SK-N-SH (cell line): ENCODE data around the gene PDE6A. TPM values are rescaled to one million over a fixed set of nuclear protein-coding genes. Genes with fewer than 3 reads are reported as not detected.

Experiments
- CTCF ChIA-PET: fragments of 300-600, 350-600 bp; formaldehyde crosslinking; extraction: SDS; loops from one replicate; lab custom pipeline; 2021; lab: Yijun Ruan, JAX
- POLR2A ChIA-PET: fragments of 350-600 bp; sonication (Branson Sonifier 250); formaldehyde crosslinking; extraction: SDS; loops from one replicate; lab custom pipeline; 2020; ENCODE audit warnings: antibody characterized with exemption, inconsistent platforms; lab: Yijun Ruan, JAX
- DNase-seq: peaks from one replicate; pipeline ENCODE4 v3.0.0; 2012
- H2AFZ ChIP-seq: fragments of 200-600 bp; sonication (generic); 2 replicates; pipeline ENCODE4 v1.8.1; 2016; ENCODE audit warnings: antibody characterized with exemption, mild to moderate bottlenecking, low read depth
- H3F3A ChIP-seq: fragments of 200-600 bp; sonication (generic); replicated peaks from 2 replicates; pipeline ENCODE3; 2016; ENCODE audit warnings: antibody characterized with exemption, mild to moderate bottlenecking; ENCODE audit not compliant: insufficient read depth
- H3K27ac ChIP-seq, 2 experiments: fragments of 200-500 bp in 1 of 2; fragments of 200-600 bp in 1 of 2; sonication (Bioruptor generic) in 1 of 2; sonication (generic), shearing (Covaris generic) in 1 of 2; 2 replicates each; pipeline versions ENCODE4 v1.5.1 to v1.6.1; 2014 to 2016; ENCODE audit warnings: low read depth in 2 of 2, inconsistent platforms in 1 of 2, low read length in 1 of 2, mild to moderate bottlenecking in 1 of 2, mixed read lengths in 1 of 2
- H3K27me3 ChIP-seq: fragments of 200-600 bp; sonication (generic), shearing (Covaris generic); 2 replicates; pipeline ENCODE4 v1.6.1; 2016; ENCODE audit warnings: mixed run types; ENCODE audit not compliant: insufficient read depth
- H3K36me3 ChIP-seq, 2 experiments: fragments of 200-500 bp in 1 of 2; fragments of 200-600 bp in 1 of 2; sonication (Bioruptor generic) in 1 of 2; sonication (generic) in 1 of 2; replicated peaks in 1 of 2; 2 replicates each; pipeline versions ENCODE3 to v1.5.1; 2014 to 2016; ENCODE audit warnings: low read length in 1 of 2, mild to moderate bottlenecking in 1 of 2; ENCODE audit not compliant: insufficient read depth in 2 of 2, control insufficient read depth in 1 of 2
- H3K4me1 ChIP-seq, 2 experiments: fragments of 200-500 bp in 1 of 2; fragments of 200-600 bp in 1 of 2; sonication (Bioruptor generic) in 1 of 2; sonication (generic), shearing (Covaris generic) in 1 of 2; 2 replicates each; pipeline versions ENCODE4 v1.5.1 to v1.6.1; 2014 to 2016; ENCODE audit warnings: low read depth in 1 of 2, low read length in 1 of 2, mixed run types in 1 of 2; ENCODE audit not compliant: insufficient read depth in 2 of 2, control insufficient read depth in 1 of 2
- H3K4me2 ChIP-seq: fragments of 200-600 bp; sonication (generic), shearing (Covaris generic); 2 replicates; pipeline ENCODE4 v1.6.1; 2017; ENCODE audit warnings: mixed run types
- H3K4me3 ChIP-seq, 2 experiments: fragments of 200-500 bp in 1 of 2; fragments of 200-600 bp in 1 of 2; sonication (Bioruptor generic) in 1 of 2; sonication (generic), shearing (Covaris generic) in 1 of 2; 2 replicates each; pipeline versions ENCODE4 v1.5.1 to v1.8.1; 2014 to 2016; ENCODE audit warnings: low read depth in 2 of 2, inconsistent platforms in 1 of 2, low read length in 1 of 2, mild to moderate bottlenecking in 1 of 2, mixed read lengths in 1 of 2, moderate library complexity in 1 of 2
- H3K79me2 ChIP-seq: fragments of 200-600 bp; sonication (generic); 2 replicates; pipeline ENCODE4 v1.8.1; 2017; ENCODE audit warnings: mild to moderate bottlenecking; ENCODE audit not compliant: insufficient read depth
- H3K9ac ChIP-seq: fragments of 200-600 bp; sonication (generic); 2 replicates; pipeline ENCODE4 v1.6.1; 2017; ENCODE audit warnings: mixed run types
- H3K9me2 ChIP-seq: fragments of 200-600 bp; sonication (generic); 2 replicates; pipeline ENCODE4 v1.6.1; 2017; ENCODE audit warnings: mixed run types
- H3K9me3 ChIP-seq: fragments of 200-600 bp; sonication (generic); 2 replicates; pipeline ENCODE4 v1.6.1; 2017; ENCODE audit warnings: mixed run types, mild to moderate bottlenecking, moderate library complexity
- H4K20me1 ChIP-seq: fragments of 200-600 bp; sonication (generic); 2 replicates; pipeline ENCODE4 v1.6.1; 2017; ENCODE audit warnings: mild to moderate bottlenecking, mixed run types; ENCODE audit not compliant: insufficient read depth
- CHD2 ChIP-seq: fragments of 150-350 bp; IDR thresholded peaks from 2 replicates; pipeline ENCODE4 v1.6.1; 2018; ENCODE audit warnings: low read length; ENCODE audit not compliant: partially characterized antibody
- CTCF ChIP-seq: fragments of 200-600 bp; sonication (generic); IDR thresholded peaks from 2 replicates; pipeline ENCODE4 v1.6.1; 2017; ENCODE audit warnings: antibody characterized with exemption, mild to moderate bottlenecking, moderate library complexity
- ELF1 ChIP-seq: IDR thresholded peaks from 2 replicates; pipeline ENCODE4 v1.4.0; 2012
- EP300 ChIP-seq, 2 experiments: IDR thresholded peaks; 2 replicates each; pipeline versions ENCODE4 v1.4.0 to v1.6.1; 2012; ENCODE audit warnings: borderline replicate concordance in 1 of 2, low read depth in 1 of 2, low read length in 1 of 2
- EZH2phosphoT487 ChIP-seq: fragments of 200-600 bp; sonication (generic); IDR thresholded peaks from 2 replicates; pipeline ENCODE4 v1.6.1; 2017; ENCODE audit warnings: low read depth, mixed run types, mild to moderate bottlenecking, antibody characterized with exemption, moderate library complexity, borderline replicate concordance
- FOXM1 ChIP-seq: IDR thresholded peaks from 2 replicates; pipeline ENCODE4 v1.4.0; 2012; ENCODE audit warnings: low read depth, mild to moderate bottlenecking
- GATA2 ChIP-seq: sonication (generic); formaldehyde crosslinking; IDR thresholded peaks from 2 replicates; pipeline ENCODE4 v1.5.0; 2020; ENCODE audit warnings: mild to moderate bottlenecking, missing genetic modification reagents
- JUND ChIP-seq: IDR thresholded peaks from 2 replicates; pipeline ENCODE4 v1.4.0; 2012
- MAX ChIP-seq: IDR thresholded peaks from 2 replicates; pipeline ENCODE4 v1.4.0; 2012; ENCODE audit warnings: low read depth
- NRF1 ChIP-seq: IDR thresholded peaks from 2 replicates; pipeline ENCODE4 v1.6.1; 2012; ENCODE audit warnings: low read depth, mild to moderate bottlenecking, low read length
- RAD21 ChIP-seq: IDR thresholded peaks from 2 replicates; pipeline ENCODE4 v1.6.1; 2012; ENCODE audit warnings: mild to moderate bottlenecking, low read length
- RXRA ChIP-seq: IDR thresholded peaks from 2 replicates; pipeline ENCODE4 v1.4.0; 2012; ENCODE audit warnings: low read depth, mild to moderate bottlenecking, borderline replicate concordance
- SIN3A ChIP-seq: IDR thresholded peaks from 2 replicates; pipeline ENCODE4 v1.6.1; 2012; ENCODE audit warnings: low read depth, mild to moderate bottlenecking, low read length, moderate library complexity, borderline replicate concordance
- SMC3 ChIP-seq: IDR thresholded peaks from 2 replicates; pipeline ENCODE4 v1.6.1; 2012; ENCODE audit warnings: low read depth, low read length, improper control_type of control experiment
- TAF1 ChIP-seq: IDR thresholded peaks from 2 replicates; pipeline ENCODE4 v1.6.1; 2012; ENCODE audit warnings: low read depth, mild to moderate bottlenecking, low read length, moderate library complexity, borderline replicate concordance
- TEAD4 ChIP-seq: IDR thresholded peaks from 2 replicates; pipeline ENCODE4 v1.4.0; 2012; ENCODE audit warnings: mild to moderate bottlenecking, borderline replicate concordance; ENCODE audit not compliant: insufficient read depth
- USF1 ChIP-seq: IDR thresholded peaks from 2 replicates; pipeline ENCODE4 v1.4.0; 2012; ENCODE audit warnings: low read depth, borderline replicate concordance
- USF2 ChIP-seq: fragments of 150-350 bp; IDR thresholded peaks from 2 replicates; pipeline ENCODE4 v1.6.1; 2017; ENCODE audit warnings: antibody characterized with exemption, low read length, low read depth, borderline replicate concordance
- WGBS: methylation state at CpG from one replicate; pipeline ENCODE4 v1.1.6; 2017; ENCODE audit warnings: low lambda C conversion rate; 5-methylcytosine and 5-hydroxymethylcytosine counted together
- polyA plus RNA-seq, 3 experiments: library from polyadenylated mRNA; depleted of rRNA; stranded (reverse); fragments of >200 nt; gene quantifications; 2 replicates each; pipeline ENCODE4 v1.2.3, GENCODE V29; 2012

The PDE6A gene
- polyA plus RNA-seq, 1 of the 3 experiments (the other 2 are of a cell fraction), result 0.05 TPM

- WGBS, result 93% methylated on average over 6 of the region's 6 CpGs
Observed at GRCh38 chr5:149810856-149811255, 133.7 kb downstream of the PDE6A start.

GRCh38 chr5:149809931-149810691, 134.5 kb downstream of the PDE6A start:
- no peaks in the 10 kb centered on the region for H3K79me2 ChIP-seq
- TF ChIP-seq USF1, result no peak
- TF ChIP-seq USF2, result no peak
- no peak for TF ChIP-seq EZH2phosphoT487
- TF ChIP-seq RAD21, result no peak
- no peak for TF ChIP-seq SIN3A
- no peak for TF ChIP-seq GATA2 (CRISPR knock-in tag)
- TF ChIP-seq CHD2, result no peak
- TF ChIP-seq RXRA, result no peak
- TF ChIP-seq TEAD4, result no peak
- no peak for DNase-seq
- ChIA-PET POLR2A (no interaction called here), CTCF (interaction anchor here (0.7 to 32.2 kb wide), 3 partner anchors 18 to 172 kb away, joined by 4 to 730 read pairs (median 10); no protein-coding TSS in a partner anchor)
- H4K20me1 ChIP-seq, result no peaks in the 10 kb centered on the region
- H3K4me1 ChIP-seq, result peaks cover 6 to 13% of the 10 kb centered on the region in 2 experiments; a peak in 2 of 4 replicates
- no peaks in the 10 kb centered on the region for H3K27me3 ChIP-seq
- H3K4me2 ChIP-seq, result no peak overlapping the region
- H3K36me3 ChIP-seq, result no peaks in the 10 kb centered on the region
- H3K27ac ChIP-seq, result no peak overlapping the region
- H3K9me2 ChIP-seq, result no peaks in the 10 kb centered on the region
- WGBS, result 87% methylated on average over 6 of the region's 8 CpGs
- H3K9me3 ChIP-seq, result no peaks in the 10 kb centered on the region
- H3F3A ChIP-seq, result no peaks in the 10 kb centered on the region
- no peak overlapping the region for H2AFZ ChIP-seq
- H3K4me3 ChIP-seq, result no peak overlapping the region
- no peak overlapping the region for H3K9ac ChIP-seq

More at GRCh38 chr5:149810856-149811255, 133.7 kb downstream of the PDE6A start:
- Histone ChIP-seq H3K27ac (no peak overlapping the region), H3K4me1 (peaks cover 4 to 5% of the 10 kb centered on the region in 2 experiments; a peak in 2 of 4 replicates), H3K36me3 (no peaks in the 10 kb centered on the region), H3K79me2 (no peaks in the 10 kb centered on the region), H4K20me1 (no peaks in the 10 kb centered on the region), H3K27me3 (no peaks in the 10 kb centered on the region), H2AFZ (no peak overlapping the region), H3K9me3 (no peaks in the 10 kb centered on the region), H3K9ac (no peak overlapping the region), H3K9me2 (no peaks in the 10 kb centered on the region), H3K4me3 (no peak overlapping the region), H3F3A (no peaks in the 10 kb centered on the region), H3K4me2 (no peak overlapping the region)
- CTCF ChIA-PET, result interaction anchor here (0.7 to 32.2 kb wide), 5 partner anchors 18 to 180 kb away, joined by 3 to 730 read pairs (median 4); no protein-coding TSS in a partner anchor
- no peak for TF ChIP-seq JUND
- no peak for TF ChIP-seq RAD21
- no peak for TF ChIP-seq NRF1
- no peak for TF ChIP-seq CTCF
- no peak for TF ChIP-seq MAX
- TF ChIP-seq SMC3, result no peak
- no peak for TF ChIP-seq EP300 (IDR thresholded peaks at IDR 0.05; ENCODE audit: borderline replicate concordance in 1 of 2, low read depth in 1 of 2, low read length in 1 of 2)
- TF ChIP-seq TAF1, result no peak
- no peak for TF ChIP-seq FOXM1
- no peak for TF ChIP-seq ELF1
- no peak for DNase-seq
- POLR2A ChIA-PET, result no interaction called here
